K562 treated with DMSO at 1 percent for 4 hours (cell line): ENCODE data around the gene GRPEL1. TPM values are rescaled to one million over a fixed set of nuclear protein-coding genes. Genes with fewer than 3 reads are reported as not detected.

ENCODE experiments used
- total RNA-seq: library from RNA; unstranded; fragments of 300-600 nt; gene quantifications from 2 replicates; pipeline ENCODE4 v1.2.3, GENCODE V29; 2022; ENCODE audit not compliant: insufficient read depth

Gene GRPEL1
- total RNA-seq, result 14.0 and 19.1 TPM in 2 replicates

GRCh38 chr4:7067452-7068278 lies at the start of gene GRPEL1:
TSS of gene GRPEL1 (minus strand) at chr4:7068064. CDS start at chr4:7068032, 32 bp downstream.

GRCh38 chr4:7043284-7044136 lies 24.4 kb downstream of the GRPEL1 start, which contains the start of gene TADA2B:
TSS of gene TADA2B (plus strand) at chr4:7043372. CDS start at chr4:7043580, 208 bp downstream.

Other genes with a start within 250 kb of the GRPEL1 start
- gene TBC1D14, start 158.2 kb downstream of the GRPEL1 start, total RNA-seq, result 32.9 and 42.7 TPM in 2 replicates
- 14.6 and 17.7 TPM in 2 replicates for gene TADA2B, start 24.7 kb downstream of the GRPEL1 start, total RNA-seq
- gene SORCS2, start 124.5 kb upstream of the GRPEL1 start, total RNA-seq, result not detected in 2 replicates